CD4-positive, alpha-beta T cell treated with Interleukin-1 beta for 1 hour (primary cell): Measurements from ENCODE around the gene ADK.
"Not testable (repeated sequence)": the region's sequence is repeated elsewhere in the genome, so short reads cannot be mapped to it uniquely, and the experiment has no call there.

Experiments
- DNase-seq, 2 donors: peaks; one replicate each; pipeline ENCODE4 v3.0.0-alpha.2; 2020 to 2022

ADK gene

DNA sequence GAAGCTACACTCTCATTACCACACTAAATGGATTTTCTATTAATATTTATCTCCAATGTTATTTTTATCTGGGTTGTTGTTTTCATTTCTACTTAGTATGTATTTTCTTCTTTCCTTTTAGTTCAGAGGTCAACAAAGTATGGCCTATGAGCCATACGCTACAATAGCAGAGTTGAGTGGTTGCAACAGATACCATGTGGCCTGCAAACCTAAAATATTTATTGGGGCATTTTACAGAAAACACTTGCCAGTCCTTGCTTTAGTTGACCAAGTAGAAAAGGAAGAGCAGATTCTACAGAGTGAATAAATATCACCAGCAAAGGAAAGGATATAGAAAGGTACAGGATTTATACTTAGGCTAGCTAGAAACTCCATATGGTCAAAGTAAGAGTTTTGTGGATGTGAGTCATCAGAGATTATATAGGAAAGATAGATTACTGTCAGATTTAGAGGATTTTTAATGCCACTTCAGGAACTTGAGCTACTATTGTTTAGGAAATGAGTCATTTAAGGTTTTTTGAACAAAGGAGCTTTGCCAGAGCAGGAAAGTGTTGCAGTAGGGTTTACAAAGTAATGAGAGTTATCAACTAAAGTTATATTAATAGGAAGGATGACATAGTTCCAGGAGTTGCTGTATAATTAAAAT is 352.1 kb downstream of the ADK start:
- no peak for DNase-seq

DNA sequence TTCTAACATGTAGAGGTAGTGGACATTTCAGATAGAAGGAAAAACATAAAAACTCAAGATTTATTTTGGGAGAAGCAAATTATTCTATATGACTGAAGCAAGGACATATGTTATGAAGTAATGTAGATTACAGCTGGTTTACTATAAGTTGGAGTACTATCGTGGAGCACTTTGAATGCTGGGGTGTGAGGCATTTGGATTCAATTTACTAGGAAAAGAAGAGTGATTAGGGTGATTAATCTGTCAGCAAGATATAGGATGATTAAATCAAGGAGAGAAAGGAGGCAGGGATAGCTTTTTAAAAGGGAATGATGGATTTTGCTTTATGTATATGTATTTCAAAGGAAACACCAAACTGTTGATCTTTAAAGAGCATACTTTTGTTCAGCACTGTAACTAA is 356.9 kb downstream of the ADK start:
- DNase-seq, result no peak

DNA sequence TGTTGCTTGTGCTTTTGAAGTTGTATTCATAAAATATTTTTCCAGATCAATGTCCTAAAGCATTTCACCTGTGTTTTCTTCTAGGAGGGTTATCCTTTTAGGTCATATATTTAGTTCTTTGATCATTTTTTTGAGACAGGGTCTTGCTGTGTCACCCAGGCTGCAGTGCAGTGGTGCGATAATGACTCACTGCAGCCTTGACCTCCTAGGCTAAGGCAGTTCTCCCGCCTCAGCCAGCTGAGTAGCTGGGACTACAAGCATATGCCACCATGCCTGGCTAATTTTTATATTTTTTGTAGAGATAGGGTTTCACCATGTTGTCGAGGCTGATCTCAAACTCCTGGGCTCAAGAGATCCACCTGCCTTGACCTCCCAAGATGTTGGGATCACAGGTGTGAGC is 359.6 kb downstream of the ADK start:
- DNase-seq, result no peak

DNA sequence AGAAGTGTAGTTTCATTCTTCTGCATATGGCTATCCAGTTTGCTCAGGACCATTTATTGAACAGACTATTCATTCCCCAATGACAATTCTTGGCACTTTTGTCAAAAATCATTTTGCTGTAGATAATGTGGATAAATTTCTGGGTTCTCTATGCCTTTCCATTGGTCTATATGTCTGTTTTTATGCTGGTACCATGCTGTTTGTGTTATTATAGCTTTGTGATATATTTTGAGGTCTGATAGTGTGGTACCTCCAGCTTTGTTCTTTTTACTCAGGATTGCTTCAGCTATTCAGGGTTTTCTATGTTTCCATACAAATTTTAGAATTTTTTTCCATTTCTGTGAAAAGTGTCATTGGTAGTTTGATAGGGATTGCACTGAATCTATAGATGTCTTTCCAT is 360.0 kb downstream of the ADK start:
- no peak for DNase-seq

DNA sequence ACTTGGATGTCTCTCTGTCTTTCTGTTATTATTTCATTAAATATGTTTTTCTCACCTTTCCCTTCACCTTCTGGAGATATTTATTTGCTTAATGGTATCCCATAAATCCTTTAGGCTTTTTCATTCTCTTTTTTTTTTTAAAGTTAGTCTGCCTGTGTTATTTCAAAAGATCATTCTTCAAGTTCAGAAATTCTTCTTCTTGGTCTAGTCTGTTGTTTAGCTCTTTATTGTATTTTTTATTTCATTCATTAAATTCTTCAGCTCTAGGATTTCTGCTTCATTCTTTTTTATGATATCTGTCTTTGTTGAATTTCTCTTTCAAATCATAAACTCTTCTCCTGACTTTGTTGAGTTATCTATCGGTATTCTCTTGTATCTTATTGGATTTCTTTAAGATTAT is 363.3 kb downstream of the ADK start:
- DNase-seq, result no peak

DNA sequence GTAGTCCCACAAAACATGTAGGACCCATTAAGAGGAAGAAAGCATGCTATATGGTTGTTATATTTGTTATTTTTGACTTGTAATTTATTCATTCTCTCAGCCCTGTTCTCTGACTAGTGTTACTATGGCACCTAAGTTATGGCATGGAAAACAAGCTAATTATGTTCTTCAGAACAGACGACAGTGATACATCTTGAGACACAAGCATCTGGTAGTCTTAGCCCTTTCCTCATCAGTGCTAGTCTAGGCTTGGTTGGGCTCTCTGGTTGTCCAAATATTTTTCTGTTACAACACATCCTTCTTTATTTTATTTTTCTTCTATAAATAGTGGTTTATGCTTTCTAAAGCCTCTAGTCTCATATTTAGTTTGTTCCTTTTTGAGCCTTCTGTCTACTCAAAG is 367.0 kb downstream of the ADK start:
- no peak for DNase-seq

DNA sequence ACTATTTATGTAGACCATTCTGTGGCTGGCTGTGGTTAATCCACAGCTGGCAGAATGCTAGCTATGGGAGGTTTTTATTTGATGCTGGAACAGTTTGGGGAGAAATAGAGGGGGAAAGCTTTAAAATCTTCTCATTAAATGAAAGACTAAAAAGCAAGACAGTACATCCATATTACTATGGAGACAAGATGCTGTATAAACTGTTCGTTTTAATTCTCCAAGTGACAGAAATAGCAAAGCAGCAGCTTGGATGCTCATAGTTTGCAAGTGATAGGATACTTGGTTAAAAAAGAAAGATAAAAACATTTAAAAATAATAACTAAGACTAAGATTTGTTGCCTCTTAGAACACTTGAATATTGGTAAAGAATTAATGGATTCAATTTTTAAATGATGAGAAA is 370.5 kb downstream of the ADK start:
- DNase-seq, result no peak

DNA sequence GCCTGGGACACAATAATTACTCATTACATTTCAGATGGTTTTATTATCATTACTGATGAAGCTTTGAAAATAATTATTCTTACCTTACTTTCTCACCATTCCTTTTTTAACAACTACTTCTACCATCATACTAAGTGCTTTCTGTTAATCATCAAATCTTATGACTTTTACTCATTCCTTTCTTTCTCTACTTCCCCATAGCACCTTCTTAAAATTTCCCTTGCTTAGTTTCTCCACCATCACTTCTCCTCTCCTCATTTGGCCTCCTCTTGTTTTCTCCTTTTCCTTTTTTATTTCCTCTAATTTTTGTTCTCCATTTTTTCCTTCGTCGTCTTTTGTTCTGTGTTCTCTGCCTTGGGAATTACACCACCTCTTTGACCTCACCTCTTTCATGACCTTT is 372.2 kb downstream of the ADK start:
- no peak for DNase-seq

DNA sequence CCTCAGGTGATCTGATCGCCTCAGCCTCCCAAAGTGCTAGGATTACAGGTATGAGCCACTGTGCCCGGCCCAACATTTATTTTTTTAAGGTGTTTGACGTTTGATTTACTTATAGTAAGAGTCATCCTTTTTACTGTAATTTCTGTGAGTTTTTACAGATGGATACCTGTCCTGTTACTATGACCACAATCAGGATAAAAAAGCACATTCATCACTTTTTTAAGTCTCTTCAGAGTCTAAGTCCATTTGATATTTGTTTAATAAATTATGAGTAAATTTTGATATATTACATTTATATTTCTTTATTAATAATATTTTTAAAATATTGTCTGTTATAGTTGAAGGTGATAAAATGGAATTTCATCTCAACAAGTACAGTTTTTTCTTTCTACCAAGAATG is 374.9 kb downstream of the ADK start:
- no peak for DNase-seq

DNA sequence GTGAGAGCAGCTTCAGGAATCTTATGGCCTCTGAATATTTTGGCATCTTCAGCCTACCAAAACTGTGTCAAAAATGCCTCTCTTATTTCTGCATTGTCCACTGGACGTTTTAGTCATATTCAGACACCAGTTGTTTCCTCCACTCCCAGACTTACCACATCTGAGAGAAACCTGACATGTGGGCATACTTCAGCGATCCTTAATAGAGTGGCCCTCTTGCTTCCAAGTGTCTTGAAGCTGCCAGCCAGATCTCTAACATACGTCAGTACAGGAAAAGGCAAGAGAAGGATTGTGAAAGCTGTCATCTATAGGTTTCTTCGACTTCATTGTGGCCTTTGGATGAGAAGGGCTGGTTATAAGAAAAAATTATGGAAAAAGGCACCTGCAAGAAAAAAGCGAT is 376.6 kb downstream of the ADK start:
- not testable (repeated sequence) for DNase-seq

DNA sequence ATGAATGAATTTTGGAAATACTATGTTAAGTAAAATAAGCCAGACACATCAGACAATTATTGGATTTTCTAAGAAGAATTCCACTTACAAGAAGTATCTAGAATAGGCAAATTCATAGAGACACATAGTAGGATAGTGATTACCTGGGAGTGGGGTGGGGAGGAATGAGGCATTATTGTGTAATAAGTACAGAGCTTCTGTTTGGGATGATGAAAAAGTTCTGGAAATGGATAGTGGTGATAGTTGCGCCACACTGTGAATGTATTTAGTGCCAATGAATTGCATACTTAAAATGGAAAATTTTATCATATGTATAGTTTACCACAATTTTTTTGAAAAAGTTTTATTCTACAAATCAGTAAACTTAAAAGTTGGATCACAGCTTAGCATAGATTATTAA is 378.2 kb downstream of the ADK start:
- DNase-seq, result no peak

DNA sequence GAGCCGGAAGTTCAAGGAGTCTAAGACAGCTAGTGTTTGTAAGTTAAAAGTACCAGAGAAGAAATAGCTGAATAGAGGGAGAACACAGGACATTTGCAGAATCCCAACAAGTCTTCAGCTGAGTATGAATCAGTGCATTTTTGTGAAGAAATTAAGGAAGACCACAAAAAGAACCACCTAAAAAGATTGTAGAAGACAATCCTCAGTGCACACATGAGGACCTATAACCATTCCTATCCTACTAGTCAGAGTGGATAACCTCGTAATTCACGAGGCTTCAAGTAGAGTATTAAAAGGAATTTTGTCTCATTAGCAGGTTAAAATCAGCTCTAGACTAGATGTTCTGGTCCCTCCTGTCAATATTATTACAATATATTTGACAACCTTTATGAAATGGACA is 380.0 kb downstream of the ADK start:
- DNase-seq, result no peak

DNA sequence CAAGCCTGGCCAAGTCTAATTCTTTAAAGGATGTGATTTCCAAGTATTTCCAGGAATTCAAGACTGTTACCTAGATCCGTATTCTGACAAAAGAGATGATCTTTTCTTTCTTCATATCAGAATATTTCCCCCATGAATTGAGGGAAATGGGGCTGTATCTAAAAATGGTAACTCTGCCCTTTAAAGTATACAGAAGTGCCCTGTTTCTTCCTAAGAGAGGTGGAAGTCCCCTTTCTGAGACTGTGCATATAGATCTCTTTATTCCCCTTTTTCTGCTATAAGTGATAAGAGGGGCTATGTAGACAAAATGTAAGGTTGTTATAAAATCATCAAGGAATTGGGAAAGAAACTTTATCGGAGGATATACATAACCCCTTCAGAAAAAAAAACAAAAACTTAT is 388.3 kb downstream of the ADK start:
- no peak for DNase-seq

DNA sequence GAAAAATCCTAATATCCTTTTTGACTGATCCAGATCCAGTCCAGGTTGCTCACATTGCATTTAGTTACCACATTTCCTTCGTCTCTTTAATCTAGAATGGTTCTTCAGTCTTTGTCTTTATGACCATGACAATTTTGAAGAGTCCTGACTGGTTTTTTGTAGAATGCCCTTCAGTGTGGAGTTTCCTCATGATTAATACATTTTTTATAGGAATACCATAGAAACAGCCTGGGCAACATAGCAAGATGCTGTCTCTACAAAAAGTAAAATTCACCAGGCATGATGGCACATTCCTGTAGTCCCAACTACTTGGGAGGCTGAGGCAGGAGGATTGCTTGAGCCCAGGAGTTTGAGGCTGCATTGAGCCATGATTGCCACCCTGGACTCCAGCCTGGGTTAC is 390.4 kb downstream of the ADK start:
- no peak for DNase-seq

DNA sequence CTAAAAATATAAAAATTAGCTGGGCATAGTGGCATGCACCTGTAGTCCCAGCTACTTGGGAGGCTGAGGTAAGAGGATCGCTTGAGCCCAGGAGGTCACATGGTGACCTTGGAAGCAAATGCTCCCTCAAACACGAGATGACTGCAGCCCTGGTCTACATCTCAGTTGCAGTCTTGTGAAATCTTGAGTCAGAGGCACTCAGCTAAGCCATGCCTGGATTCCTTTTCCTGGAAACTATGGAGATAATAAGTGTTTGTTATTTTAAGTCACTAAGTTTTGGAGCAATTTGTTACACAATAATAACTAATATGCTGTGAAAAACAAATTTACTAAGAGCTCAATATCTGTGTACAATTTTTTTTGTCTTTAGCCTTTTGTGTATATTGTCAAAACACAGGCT is 391.1 kb downstream of the ADK start:
- no peak for DNase-seq

DNA sequence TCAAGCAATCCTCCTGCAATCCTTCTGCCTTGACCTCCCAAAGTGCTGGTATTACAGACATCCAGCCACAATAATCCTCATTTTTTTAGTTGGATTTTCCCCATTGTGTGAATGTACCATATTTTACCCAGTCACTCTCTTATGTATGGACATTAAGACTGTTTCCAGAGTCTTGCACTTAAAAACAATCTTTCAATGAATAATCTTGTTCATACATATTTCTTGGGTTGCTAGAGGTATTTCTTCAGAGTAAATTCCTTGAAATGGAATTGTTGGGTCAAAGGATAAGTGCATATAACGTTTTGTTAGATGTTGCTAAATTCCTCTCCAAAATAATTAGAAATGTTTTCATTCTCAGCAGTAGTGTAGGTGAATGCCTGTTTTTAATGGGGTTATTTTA is 392.3 kb downstream of the ADK start:
- no peak for DNase-seq

DNA sequence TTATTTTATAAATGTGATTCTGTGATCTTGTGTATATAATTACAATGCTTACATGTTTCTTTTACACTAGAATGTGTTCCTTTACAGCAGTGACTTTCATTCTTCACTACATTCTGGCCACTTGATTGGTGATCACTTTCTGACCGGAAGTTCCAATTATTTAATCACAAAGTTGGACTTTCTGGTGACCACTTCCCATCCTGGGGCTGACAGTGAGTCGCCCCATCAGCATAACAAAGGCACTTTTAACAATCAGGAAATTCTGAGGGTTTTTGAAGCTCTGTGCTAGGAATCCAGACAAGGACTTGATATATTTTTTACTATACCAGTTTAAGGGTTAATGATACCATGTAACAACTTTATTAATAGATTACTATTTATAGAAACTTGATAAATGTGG is 393.1 kb downstream of the ADK start:
- DNase-seq, result no peak

DNA sequence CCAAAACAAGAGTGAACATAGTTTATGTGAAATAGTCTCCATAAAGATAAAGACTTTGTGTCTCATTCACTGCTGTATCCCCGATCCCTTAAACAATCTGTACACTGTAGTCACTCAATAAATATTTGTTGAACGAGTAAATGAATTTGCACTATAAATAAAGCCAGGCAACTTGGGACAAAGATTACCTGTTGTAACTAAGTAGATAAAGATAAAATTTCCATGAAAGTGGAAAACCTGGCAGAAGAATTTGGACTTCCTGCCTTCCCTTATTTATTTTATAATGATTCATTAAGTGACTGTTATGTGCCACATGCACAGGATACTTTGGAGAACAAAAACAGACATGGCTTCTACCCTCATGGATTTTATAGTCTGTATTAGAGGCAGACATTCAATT is 397.7 kb downstream of the ADK start:
- DNase-seq, result no peak

DNA sequence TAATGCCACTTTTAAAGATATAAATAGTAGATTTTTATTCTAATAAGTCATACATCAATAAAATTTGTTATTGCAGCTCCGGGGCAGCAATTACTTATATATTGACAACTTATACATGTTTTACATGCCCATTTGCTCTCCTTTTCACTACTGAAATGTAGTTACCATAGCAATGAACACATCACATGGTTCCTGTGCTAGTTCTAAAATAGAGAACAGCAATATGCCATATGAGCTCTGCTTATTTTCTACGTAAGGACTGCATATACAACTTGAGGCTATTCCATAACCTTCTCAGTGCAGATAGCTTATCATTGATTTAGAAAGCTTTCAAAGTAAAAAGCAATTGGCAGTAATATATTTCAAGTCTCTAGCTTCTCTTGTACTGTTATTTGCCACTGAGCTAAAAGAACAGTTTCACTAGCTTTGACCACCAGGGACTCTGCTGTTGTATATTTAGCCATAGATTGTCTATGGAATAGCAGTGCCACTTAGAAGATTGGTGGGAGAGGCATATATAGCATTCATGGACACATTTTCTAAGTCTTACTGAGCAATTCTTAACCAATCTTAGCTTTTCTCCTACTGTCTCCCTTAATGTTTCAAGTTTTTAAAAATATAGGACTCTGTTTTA is 405.2 kb downstream of the ADK start:
- no peak for DNase-seq

DNA sequence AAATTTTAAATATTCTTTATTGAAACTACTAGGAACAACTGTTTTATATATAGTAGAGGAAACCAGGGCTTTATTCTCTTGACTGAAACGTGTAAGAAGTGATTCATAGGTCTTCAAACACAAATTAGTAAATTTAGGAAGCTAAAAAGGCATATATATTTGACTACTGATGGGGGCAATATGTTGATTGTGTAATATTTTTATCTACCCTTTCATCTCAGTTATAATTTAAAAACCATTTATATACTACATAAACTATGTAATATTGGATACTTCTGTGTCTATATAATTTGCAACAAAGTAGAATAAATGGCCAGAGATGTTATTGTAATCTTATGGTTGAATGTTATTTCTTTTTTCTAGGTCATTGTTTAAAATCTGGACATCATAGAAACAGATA is 406.1 kb downstream of the ADK start:
- DNase-seq, result no peak

DNA sequence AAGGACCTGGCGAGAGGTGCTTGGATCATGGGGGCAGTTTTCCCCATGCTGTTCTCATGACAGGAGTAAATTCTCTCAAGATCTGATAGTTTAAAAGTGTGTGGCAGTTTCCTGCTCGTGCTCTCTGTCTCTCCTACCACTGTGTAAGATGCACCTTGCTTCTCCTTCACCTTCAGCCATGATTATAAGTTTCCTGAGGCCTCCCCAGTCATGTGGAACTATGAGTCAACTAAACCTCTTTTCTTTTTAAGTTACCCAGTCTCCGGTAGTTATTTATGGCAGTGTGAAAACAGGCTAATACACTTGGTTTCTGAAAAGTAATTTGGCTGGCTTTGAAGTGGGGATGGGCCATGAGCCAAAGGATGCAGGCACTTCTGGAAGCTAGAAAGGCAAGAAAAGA is 407.4 kb downstream of the ADK start:
- no peak for DNase-seq

DNA sequence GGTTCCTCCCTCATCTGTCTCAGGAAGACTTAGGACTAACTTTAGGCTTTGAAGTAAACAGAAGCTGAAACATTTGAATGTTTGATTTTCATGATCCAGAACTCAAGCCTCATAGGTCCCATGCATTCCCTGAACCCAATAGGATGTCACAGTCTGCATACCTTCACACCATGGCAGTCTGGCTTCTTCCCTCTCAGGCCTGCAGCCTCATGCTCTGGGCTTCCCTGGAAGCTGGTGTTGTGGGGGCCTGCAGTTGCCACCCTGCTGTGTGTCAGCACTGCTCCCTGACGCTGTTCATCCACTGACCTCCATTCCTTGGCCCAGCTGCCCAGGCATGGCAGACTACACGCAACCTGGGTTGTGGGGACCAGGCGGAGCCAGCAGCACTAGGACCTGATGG is 407.9 kb downstream of the ADK start:
- DNase-seq, result no peak

DNA sequence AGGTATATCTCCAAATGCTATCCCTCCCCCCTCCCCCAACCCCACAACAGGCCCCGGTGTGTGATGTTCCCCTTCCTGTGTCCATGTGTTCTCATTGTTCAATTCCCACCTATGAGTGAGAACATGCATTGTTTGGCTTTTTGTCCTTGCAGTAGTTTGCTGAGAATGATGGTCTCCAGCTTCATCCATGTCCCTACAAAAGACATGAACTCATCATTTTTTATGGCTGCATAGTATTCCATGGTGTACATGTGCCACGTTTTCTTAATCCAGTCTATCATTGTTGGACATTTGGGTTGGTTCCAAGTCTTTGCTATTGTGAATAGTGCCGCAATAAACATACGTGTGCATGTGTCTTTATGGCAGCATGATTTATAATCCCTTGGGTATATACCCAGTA is 417.9 kb downstream of the ADK start:
- not testable (repeated sequence) for DNase-seq

DNA sequence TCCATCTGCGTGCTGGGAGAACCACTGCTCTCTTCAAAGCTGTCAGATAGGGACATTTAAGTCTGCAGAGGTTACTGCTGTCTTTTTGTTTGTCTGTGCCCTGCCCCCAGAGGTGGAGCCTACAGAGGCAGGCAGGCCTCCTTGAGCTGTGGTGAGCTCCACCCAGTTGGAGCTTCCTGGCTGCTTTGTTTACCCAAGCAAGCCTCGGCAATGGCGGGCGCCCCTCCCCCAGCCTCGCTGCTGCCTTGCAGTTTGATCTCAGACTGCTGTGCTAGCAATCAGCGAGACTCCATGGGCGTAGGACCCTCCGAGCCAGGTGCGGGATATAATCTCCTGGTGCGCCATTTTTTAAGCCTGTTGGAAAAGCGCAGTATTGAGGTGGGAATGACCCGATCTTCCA is 422.5 kb downstream of the ADK start:
- DNase-seq, result peak in 1 of 2 donors; percentile 7

DNA sequence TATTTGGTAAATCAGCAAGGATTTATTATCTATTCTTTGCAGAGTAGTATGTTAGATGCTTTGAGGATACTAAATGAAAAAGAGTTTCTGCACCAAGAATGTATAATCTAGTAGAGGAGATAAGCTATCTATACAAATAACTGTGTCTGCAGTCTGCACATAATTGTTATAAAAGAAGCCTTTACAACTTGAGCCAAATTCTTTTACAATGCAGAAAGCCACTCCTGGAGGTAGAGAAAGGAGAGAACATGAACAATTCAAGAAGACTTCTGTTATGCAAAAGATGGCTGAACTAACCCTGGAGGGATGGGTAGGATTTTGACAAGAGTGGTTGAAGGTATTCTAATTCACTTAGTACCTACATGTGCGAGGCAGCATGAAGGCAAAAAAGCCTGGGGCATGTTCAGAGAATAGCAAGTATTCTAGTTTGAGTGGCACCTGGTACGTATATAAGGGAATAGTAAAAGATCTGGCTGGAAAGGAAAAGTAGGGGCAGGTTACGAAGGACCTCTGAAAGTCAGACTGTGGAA is 424.2 kb downstream of the ADK start:
- no peak for DNase-seq
